Muscle layer of duodenum (tissue), 2 donors: ENCODE results near the gene LGALS3.
"Not testable (repeated sequence)": the region's sequence is repeated elsewhere in the genome, so short reads cannot be mapped to it uniquely, and the experiment has no call there.

Experiments used
- H3K27ac ChIP-seq: one replicate; pipeline ENCODE4 v1.7.0; 2013; ENCODE audit warnings: mild to moderate bottlenecking, low read length
- H3K27me3 ChIP-seq: one replicate; pipeline ENCODE4 v1.7.0; 2013; ENCODE audit warnings: low read depth, mild to moderate bottlenecking, control low read depth, low read length
- H3K36me3 ChIP-seq, 2 donors: one replicate each; pipeline ENCODE4 v1.7.0; 2013; ENCODE audit warnings: low read length in 2 of 2, control low read depth in 1 of 2, mild to moderate bottlenecking in 1 of 2; ENCODE audit not compliant: insufficient read depth in 2 of 2, control insufficient read depth in 1 of 2
- H3K4me1 ChIP-seq, 2 donors: one replicate each; pipeline ENCODE4 v1.7.0; 2013; ENCODE audit warnings: low read length in 2 of 2, mild to moderate bottlenecking in 2 of 2, control low read depth in 1 of 2, moderate library complexity in 1 of 2; ENCODE audit not compliant: insufficient read depth in 2 of 2, control insufficient read depth in 1 of 2
- H3K4me3 ChIP-seq, 2 donors: one replicate each; pipeline ENCODE4 v1.7.0; 2013; ENCODE audit warnings: low read length in 2 of 2, low read depth in 1 of 2, mild to moderate bottlenecking in 1 of 2
- H3K9me3 ChIP-seq, 2 donors: one replicate each; pipeline ENCODE4 v1.7.0; 2013; ENCODE audit warnings: low read length in 2 of 2, control low read depth in 1 of 2, mild to moderate bottlenecking in 1 of 2; ENCODE audit not compliant: control insufficient read depth in 1 of 2
- donor health status: healthy.

The LGALS3 gene

GRCh38 chr14:55129086-55129427 is at the start of gene LGALS3:
TSS of gene LGALS3 (plus strand) at chr14:55129252. CDS start at chr14:55137374, 8,122 bp downstream.
- no peaks in the 10 kb centered on the region for H3K27me3 ChIP-seq
- H3K4me1 ChIP-seq, result peaks cover 8 to 31% of the 10 kb centered on the region in 2 donors
- H3K27ac ChIP-seq, result peak within 1 kb of the TSS; percentile 92
- peaks cover 2 to 3% of the 10 kb centered on the region in 2 donors for H3K36me3 ChIP-seq
- no peaks in the 10 kb centered on the region for H3K9me3 ChIP-seq
- peak within 1 kb of the TSS; percentile 83 to 91 for H3K4me3 ChIP-seq

- H3K27ac ChIP-seq, H3K27me3 ChIP-seq, H3K4me1 ChIP-seq: not testable (repeated sequence)
These were observed 49.1 kb upstream of the LGALS3 start for GRCh38 chr14:55079961-55080360.

DNA sequence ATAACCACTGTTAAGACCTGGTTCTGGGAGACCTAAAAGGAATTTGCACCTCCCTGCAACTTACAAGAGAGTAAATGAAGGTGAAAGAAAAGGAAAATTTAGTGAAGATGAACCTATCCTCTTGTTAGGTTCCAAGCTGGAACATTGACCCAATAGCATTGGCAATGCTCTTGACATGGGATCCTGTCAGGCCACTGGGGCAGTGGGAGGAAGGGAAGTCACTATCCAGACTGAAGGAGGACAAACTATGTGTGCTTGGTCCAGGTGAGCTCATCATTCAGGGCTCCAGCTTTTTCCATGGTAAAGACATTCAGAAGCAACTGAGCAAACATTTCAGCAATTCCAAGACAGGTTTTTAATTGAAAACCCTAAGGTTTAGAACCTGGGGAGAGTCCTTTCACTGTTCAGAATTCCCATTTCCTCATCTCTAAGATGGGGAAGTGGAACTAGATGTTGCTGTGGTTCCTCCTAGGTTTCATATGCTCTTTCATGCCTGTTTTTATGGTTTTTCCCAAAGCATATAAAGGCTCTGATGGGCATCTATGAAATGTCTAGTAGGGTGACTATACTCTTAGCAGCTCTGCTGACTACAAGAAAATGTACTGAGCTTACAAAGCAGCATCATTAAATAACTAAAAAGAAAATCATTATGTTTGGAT is 44.5 kb upstream of the LGALS3 start:
- no peaks in the 10 kb centered on the region for H3K4me1 ChIP-seq
- no peak overlapping the region for H3K4me3 ChIP-seq
- H3K27me3 ChIP-seq, result no peaks in the 10 kb centered on the region
- H3K36me3 ChIP-seq, result no peaks in the 10 kb centered on the region
- no peak overlapping the region for H3K27ac ChIP-seq
- H3K9me3 ChIP-seq, result no peaks in the 10 kb centered on the region

More at GRCh38 chr14:55079961-55080360, 49.1 kb upstream of the LGALS3 start:
- not testable (repeated sequence) for H3K36me3 ChIP-seq, H3K4me3 ChIP-seq, H3K9me3 ChIP-seq

DNA sequence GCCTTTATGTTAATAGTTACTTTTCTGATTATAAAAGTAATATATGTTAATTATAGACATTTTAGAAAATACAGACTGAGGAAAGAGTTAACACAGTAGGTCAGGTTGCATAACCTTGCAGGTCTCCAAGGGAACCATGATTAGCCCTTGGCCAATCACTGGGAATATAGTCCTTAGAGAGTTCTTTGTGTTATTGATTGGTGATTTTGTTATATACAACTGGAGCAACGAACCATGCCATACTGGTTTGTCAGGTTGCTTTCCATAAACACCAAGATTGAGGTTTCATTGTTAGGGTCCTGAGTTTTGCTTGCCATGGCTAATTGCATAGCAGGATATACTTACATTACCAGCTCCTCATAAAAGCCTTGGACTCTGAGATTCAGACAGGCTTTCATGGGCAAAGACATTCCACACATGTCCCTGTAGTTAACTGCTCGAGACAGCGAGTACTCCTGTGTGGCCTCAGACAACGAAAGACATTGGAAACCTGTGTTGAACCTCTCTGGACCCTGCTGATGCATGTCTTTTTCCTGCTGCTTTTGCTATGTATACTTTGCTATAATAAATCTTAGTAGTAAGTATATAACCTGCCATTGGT is 43.9 kb upstream of the LGALS3 start:
- H3K36me3 ChIP-seq, result no peaks in the 10 kb centered on the region
- no peak overlapping the region for H3K27ac ChIP-seq
- H3K9me3 ChIP-seq, result no peaks in the 10 kb centered on the region
- no peaks in the 10 kb centered on the region for H3K27me3 ChIP-seq
- peaks cover 0 to 2% of the 10 kb centered on the region in 2 donors for H3K4me1 ChIP-seq
- H3K4me3 ChIP-seq, result no peak overlapping the region

- Histone ChIP-seq H3K36me3 (no peaks in the 10 kb centered on the region), H3K9me3 (no peaks in the 10 kb centered on the region), H3K4me3 (no peak overlapping the region), H3K27me3 (no peaks in the 10 kb centered on the region), H3K27ac (no peak overlapping the region), H3K4me1 (peaks cover 0 to 2% of the 10 kb centered on the region in 2 donors)
These were observed 42.1 kb upstream of the LGALS3 start for GRCh38 chr14:55086938-55087337.

DNA sequence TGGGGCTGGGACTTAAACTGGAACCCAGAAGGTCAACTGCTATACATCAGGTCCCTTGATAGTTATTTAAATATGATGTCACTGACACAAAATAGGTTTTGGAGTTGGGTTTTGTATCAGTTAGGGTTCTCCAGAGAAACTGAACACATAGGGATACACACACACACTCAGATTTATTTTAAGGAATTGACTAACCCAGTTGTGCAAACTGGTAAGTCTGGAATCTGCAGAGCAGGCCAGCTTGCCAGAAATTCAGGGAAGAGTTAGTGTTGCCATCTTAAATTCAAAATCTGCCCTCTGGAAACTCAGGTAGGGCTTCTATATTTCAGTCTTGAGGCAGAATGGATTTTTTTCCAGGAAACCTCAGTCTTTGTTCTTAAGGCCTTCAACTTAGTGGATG is 40.7 kb upstream of the LGALS3 start:
- Histone ChIP-seq H3K36me3 (no peaks in the 10 kb centered on the region), H3K27ac (no peak overlapping the region), H3K4me3 (no peak overlapping the region), H3K9me3 (no peaks in the 10 kb centered on the region), H3K27me3 (no peaks in the 10 kb centered on the region), H3K4me1 (peaks cover 0 to 2% of the 10 kb centered on the region in 2 donors)

DNA sequence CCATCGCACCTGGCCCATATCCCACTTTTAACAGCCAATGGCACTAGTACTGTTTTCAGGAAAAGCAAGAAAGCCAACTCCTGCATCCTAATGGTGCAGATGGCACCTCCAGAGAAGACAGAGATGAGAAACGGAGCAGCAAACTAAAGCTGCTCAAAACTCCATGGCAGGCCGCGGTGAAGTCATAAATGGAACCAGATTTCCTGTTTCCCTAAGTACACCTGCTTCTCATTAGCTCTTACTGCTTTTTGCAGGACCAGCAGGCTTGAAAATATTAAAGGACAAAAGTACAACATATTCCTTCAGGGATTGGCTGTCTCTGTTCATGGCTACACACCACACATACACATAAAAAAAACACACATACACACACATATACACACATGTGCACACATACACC is 36.7 kb upstream of the LGALS3 start:
- peaks cover under 1 to 2% of the 10 kb centered on the region in 2 donors for H3K4me1 ChIP-seq
- no peak overlapping the region for H3K4me3 ChIP-seq
- H3K9me3 ChIP-seq, result no peaks in the 10 kb centered on the region
- no peaks in the 10 kb centered on the region for H3K27me3 ChIP-seq
- no peak overlapping the region for H3K27ac ChIP-seq
- no peaks in the 10 kb centered on the region for H3K36me3 ChIP-seq

- Histone ChIP-seq H3K27me3 (no peaks in the 10 kb centered on the region), H3K9me3 (no peaks in the 10 kb centered on the region), H3K36me3 (no peaks in the 10 kb centered on the region), H3K4me1 (peaks cover 2 to 9% of the 10 kb centered on the region in 2 donors), H3K4me3 (no peak overlapping the region), H3K27ac (no peak overlapping the region)
These were observed 34.5 kb upstream of the LGALS3 start for GRCh38 chr14:55094292-55095157.

DNA sequence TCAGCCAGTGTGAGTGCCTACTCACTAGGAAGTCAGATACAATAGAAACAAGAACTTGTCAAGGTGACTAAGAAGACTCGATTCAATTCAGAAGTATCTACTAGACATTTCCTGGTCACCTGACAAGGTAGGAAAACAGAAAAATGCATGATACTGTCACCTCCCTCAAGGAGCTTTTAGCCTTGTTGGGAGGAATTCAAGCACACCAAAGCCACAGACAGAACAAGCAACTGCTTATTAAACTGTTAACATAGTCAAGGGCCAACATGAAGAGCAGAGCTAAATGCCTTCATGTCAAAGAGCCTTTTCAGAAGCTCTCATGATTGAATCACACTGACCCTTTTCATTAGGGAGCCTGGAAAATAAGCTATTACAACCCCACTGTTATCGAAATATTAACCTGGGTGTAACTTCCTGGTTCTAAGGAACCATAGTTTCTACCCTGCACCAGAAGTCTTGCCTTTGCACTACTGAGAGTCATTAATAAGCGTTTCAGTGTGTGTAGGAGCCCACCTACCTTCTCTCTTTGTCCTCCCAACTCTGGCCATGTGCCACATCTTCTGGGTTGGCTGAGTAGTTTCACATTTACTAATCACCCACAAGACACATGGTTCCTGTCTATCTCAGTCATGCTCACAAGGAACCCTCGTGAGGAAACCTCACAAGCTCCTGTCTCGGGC is 31.0 kb upstream of the LGALS3 start:
- Histone ChIP-seq H3K27me3 (no peaks in the 10 kb centered on the region), H3K4me1 (peaks cover 17 to 18% of the 10 kb centered on the region in 2 donors), H3K4me3 (no peak overlapping the region), H3K9me3 (no peaks in the 10 kb centered on the region), H3K27ac (peak overlapping the region; percentile 60), H3K36me3 (no peaks in the 10 kb centered on the region)

DNA sequence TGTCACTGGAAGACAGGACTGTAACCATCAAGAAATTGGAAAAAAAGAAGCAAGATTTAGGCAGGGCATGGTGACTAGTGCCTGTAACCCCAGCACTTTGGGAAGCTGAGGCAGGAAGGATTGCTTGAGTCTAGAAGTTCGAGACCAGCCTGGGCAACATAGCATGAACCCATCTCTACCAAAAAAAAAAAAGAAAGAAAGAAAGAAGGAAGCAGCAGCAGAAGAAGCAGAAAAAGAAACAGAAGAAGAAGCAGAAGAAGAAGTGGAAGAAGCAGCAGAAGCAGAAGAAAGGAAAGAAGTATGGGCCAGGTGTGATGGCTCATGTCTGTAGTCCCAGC is 30.5 kb upstream of the LGALS3 start:
- peaks cover 21 to 23% of the 10 kb centered on the region in 2 donors for H3K4me1 ChIP-seq
- H3K27ac ChIP-seq, result peak overlapping the region; percentile 60

DNA sequence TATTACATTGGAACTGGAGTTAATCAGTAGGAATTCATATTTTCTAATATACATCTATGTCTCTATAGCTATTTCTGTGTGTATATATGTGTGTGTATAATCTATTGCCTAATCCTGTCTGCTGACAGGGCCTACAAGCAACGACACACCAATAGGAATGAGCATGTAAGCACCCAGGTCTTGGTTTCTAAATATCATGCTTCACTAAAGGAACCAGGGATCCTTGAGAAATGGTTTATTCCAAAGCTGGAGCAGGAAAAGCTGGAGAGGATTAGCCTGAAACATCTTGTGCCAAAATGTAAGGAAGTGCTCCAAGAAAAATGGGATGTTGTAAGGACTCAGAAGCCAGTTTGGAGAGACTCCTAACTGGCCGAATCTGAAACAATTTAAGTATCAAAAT is 29.3 kb upstream of the LGALS3 start:
- H3K36me3 ChIP-seq, result no peaks in the 10 kb centered on the region
- peak overlapping the region; percentile 60 for H3K27ac ChIP-seq
- no peak overlapping the region for H3K4me3 ChIP-seq
- no peaks in the 10 kb centered on the region for H3K9me3 ChIP-seq
- no peaks in the 10 kb centered on the region for H3K27me3 ChIP-seq
- peaks cover 21 to 29% of the 10 kb centered on the region in 2 donors for H3K4me1 ChIP-seq

More for the DNA sequence above, 30.5 kb upstream of the LGALS3 start:
- Histone ChIP-seq H3K4me3 (no peak overlapping the region), H3K27me3 (no peaks in the 10 kb centered on the region), H3K36me3 (no peaks in the 10 kb centered on the region), H3K9me3 (no peaks in the 10 kb centered on the region)
